GM12878 (cell line): ENCODE results near the gene PRDM1. TPM values are rescaled to one million over a fixed set of nuclear protein-coding genes. Genes with fewer than 3 reads are reported as not detected.

Experiments used
- ATAC-seq: fragments of 200-7000 bp; cut with Tn5 transposase; 3 replicates; pipeline ENCODE4 v1.9.1; 2020; ENCODE audit warnings: mild to moderate bottlenecking, moderate library complexity
- BruUV-seq: library from RNA; stranded (reverse); fragments of 400-500 nt; replicated peaks from 2 replicates; lab custom pipeline; 2021; lab: Mats Ljungman, UMichigan
- CTCF ChIA-PET: fragments of 300-600 bp; sonication (Branson Sonifier 250); formaldehyde crosslinking; extraction: SDS; loops from one replicate; lab custom pipeline; 2021; ENCODE audit warnings: inconsistent platforms; lab: Yijun Ruan, JAX
- POLR2A ChIA-PET: fragments of 350-600 bp; formaldehyde crosslinking; extraction: SDS; loops from one replicate; lab custom pipeline; 2021; ENCODE audit warnings: inconsistent platforms; lab: Charles Lee
- RAD21 ChIA-PET: fragments of 300-600 bp; sonication (Branson Sonifier 250); formaldehyde crosslinking; loops from one replicate; lab custom pipeline; 2023; ENCODE audit warnings: antibody characterized with exemption; ENCODE audit not compliant: unreplicated experiment; lab: Charles Lee
- SMC1A ChIA-PET: fragments of 300-600 bp; sonication (Branson Sonifier 250); formaldehyde crosslinking; loops from one replicate; lab custom pipeline; 2023; ENCODE audit not compliant: unreplicated experiment, uncharacterized antibody; lab: Charles Lee
- DNase-seq: peaks from one replicate; pipeline ENCODE4 v3.0.0-alpha.2; 2011; ENCODE audit warnings: low read depth, low spot score
- FAIRE-seq: peaks from 3 replicates; lab custom pipeline; 2011; peaks lifted over from hg19 to GRCh38; lab: Jason Lieb, UNC
- H2AFZ ChIP-seq: 2 replicates; pipeline ENCODE4 v1.6.0; 2011; ENCODE audit warnings: low read depth, low read length, control low read depth; ENCODE audit not compliant: control insufficient read depth
- H3K27ac ChIP-seq: 2 replicates; pipeline ENCODE4 v1.5.1; 2011; ENCODE audit warnings: control low read depth; ENCODE audit not compliant: control insufficient read depth, insufficient read depth
- H3K27me3 ChIP-seq, 2 experiments: replicated peaks in 1 of 2; 2 replicates each; pipeline versions ENCODE4 v1.6.0 to v1.6.1; 2011; ENCODE audit warnings: low read length in 1 of 2; ENCODE audit not compliant: control insufficient read depth in 2 of 2, insufficient read depth in 2 of 2
- H3K36me3 ChIP-seq, 2 experiments: 2 replicates each; pipeline ENCODE4 v1.5.1; 2011; ENCODE audit warnings: low read length in 1 of 2; ENCODE audit not compliant: control insufficient read depth in 2 of 2, insufficient read depth in 2 of 2
- H3K4me1 ChIP-seq: 2 replicates; pipeline ENCODE4 v1.6.1; 2011; ENCODE audit warnings: mild to moderate bottlenecking, low read length, moderate library complexity, mixed read lengths; ENCODE audit not compliant: control insufficient read depth, insufficient read depth
- H3K4me2 ChIP-seq: 2 replicates; pipeline ENCODE4 v1.6.0; 2011; ENCODE audit warnings: control low read depth; ENCODE audit not compliant: control insufficient read depth, insufficient read depth
- H3K4me3 ChIP-seq: fragments of 200-600 bp; sonication (generic); 2 replicates; pipeline ENCODE4 v1.5.1; 2016
- H3K79me2 ChIP-seq: 2 replicates; pipeline ENCODE4 v1.6.0; 2011; ENCODE audit warnings: low read length; ENCODE audit not compliant: control insufficient read depth, insufficient read depth
- H3K9ac ChIP-seq: 2 replicates; pipeline ENCODE4 v1.8.0; 2011; ENCODE audit warnings: low read length, control low read depth, mixed read lengths; ENCODE audit not compliant: control insufficient read depth, insufficient read depth
- H3K9me3 ChIP-seq: replicated peaks from 3 replicates; pipeline ENCODE4 v1.5.1; 2011; ENCODE audit warnings: mild to moderate bottlenecking, low read length; ENCODE audit not compliant: control insufficient read depth, insufficient read depth
- H4K20me1 ChIP-seq: 2 replicates; pipeline ENCODE4 v1.6.0; 2011; ENCODE audit not compliant: control insufficient read depth, insufficient read depth
- NR2F1 ChIP-seq: fragments of 450-650 bp; conservative IDR thresholded peaks from 2 replicates; pipeline ENCODE4 v1.6.1; 2017; ENCODE audit warnings: mild to moderate bottlenecking
- PAX5 ChIP-seq: IDR thresholded peaks from 2 replicates; pipeline ENCODE4 v1.6.1; 2011; ENCODE audit warnings: low read depth, low read length, borderline replicate concordance
- WGBS: methylation state at CpG from one replicate; pipeline ENCODE4 v1.1.6; 2016; ENCODE audit warnings: low lambda C conversion rate; ENCODE audit not compliant: insufficient replicate concordance, insufficient coverage; ENCODE audit errors: missing lambda C conversion rate; 5-methylcytosine and 5-hydroxymethylcytosine counted together
- in situ Hi-C: fragments of 300-500 bp; cut with MboI; formaldehyde crosslinking; loops from 9 replicates; pipeline ENCODE4 v1.14.3; 2018; ENCODE audit warnings: mixed read lengths
- intact Hi-C: fragments of 100-400 bp; cut with micrococcal nuclease; formaldehyde crosslinking; loops from one replicate; pipeline ENCODE4 v1.14.2; 2022; ENCODE audit not compliant: unreplicated experiment
- polyA plus RNA-seq, 11 experiments: library from polyadenylated mRNA; depleted of rRNA in 4 of 11; unstranded in 6 of 11; stranded (reverse) in 5 of 11; fragments of >200 nt; fragmentation: Nextera tagmentation in 4 of 11; fragmentation: Illumina TruSeq in 1 of 11; extraction: Ambion mirVana in 4 of 11; extraction: Trizol in 1 of 11; gene quantifications; 1 replicate in 1 of 11; 2 replicates in 10 of 11; pipeline versions ENCODE4 v1.2.1 to v1.2.3, GENCODE V29; 2011 to 2016; ENCODE audit warnings: inconsistent platforms in 2 of 11, missing spikeins in 2 of 11, low read depth in 1 of 11
- total RNA-seq, 4 experiments: library from RNA; depleted of rRNA in 3 of 4; stranded (reverse); fragments of >200 nt in 3 of 4; fragmentation: Illumina TruSeq in 1 of 4; extraction: Trizol in 1 of 4; gene quantifications; 2 replicates each; pipeline versions ENCODE4 v1.2.1 to v1.2.3, GENCODE V29; 2013 to 2021
- TF ChIP-seq, protein P1 (sequence below), 3 experiments: IDR thresholded peaks in 2 of 3; conservative IDR thresholded peaks in 1 of 3; 2 replicates each; pipeline ENCODE4 v1.5.1; 2011; ENCODE audit warnings: low read depth in 3 of 3, low read length in 3 of 3, mild to moderate bottlenecking in 3 of 3, control low read depth in 2 of 3, moderate library complexity in 2 of 3, inconsistent platforms in 1 of 3, mixed read lengths in 1 of 3; ENCODE audit not compliant: control insufficient read depth in 2 of 3, insufficient read depth in 1 of 3; ENCODE audit errors: extremely low read depth in 1 of 3

The PRDM1 gene
- total and polyA plus RNA-seq, 10 of the 15 experiments (the other 5 are each of a cell fraction or from before 2014, with no cell fraction given): 1.9 to 15.8 (median 4.1) TPM

GRCh38 chr6:106134087-106134770 is 48.1 kb downstream of the PRDM1 start:
- H3K9me3 ChIP-seq: no peaks in the 10 kb centered on the region
- RAD21 ChIA-PET: no interaction called here
- no peaks in the 10 kb centered on the region for H3K27me3 ChIP-seq
- H2AFZ ChIP-seq: no peak overlapping the region
- intact Hi-C loops (no loop called here), in situ Hi-C loops (no loop called here)
- TF ChIP-seq, protein P1, sequence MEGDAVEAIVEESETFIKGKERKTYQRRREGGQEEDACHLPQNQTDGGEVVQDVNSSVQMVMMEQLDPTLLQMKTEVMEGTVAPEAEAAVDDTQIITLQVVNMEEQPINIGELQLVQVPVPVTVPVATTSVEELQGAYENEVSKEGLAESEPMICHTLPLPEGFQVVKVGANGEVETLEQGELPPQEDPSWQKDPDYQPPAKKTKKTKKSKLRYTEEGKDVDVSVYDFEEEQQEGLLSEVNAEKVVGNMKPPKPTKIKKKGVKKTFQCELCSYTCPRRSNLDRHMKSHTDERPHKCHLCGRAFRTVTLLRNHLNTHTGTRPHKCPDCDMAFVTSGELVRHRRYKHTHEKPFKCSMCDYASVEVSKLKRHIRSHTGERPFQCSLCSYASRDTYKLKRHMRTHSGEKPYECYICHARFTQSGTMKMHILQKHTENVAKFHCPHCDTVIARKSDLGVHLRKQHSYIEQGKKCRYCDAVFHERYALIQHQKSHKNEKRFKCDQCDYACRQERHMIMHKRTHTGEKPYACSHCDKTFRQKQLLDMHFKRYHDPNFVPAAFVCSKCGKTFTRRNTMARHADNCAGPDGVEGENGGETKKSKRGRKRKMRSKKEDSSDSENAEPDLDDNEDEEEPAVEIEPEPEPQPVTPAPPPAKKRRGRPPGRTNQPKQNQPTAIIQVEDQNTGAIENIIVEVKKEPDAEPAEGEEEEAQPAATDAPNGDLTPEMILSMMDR (IDR thresholded peaks at IDR 0.05 in 2 of 3, conservative IDR thresholded peaks at IDR 0.05 in 1 of 3; ENCODE audit: control insufficient read depth in 2 of 3, extremely low read depth in 1 of 3, insufficient read depth in 1 of 3, low read depth in 3 of 3, low read length in 3 of 3): no peak
- peaks cover 17% of the 10 kb centered on the region for H3K4me1 ChIP-seq
- ATAC-seq (no peak), FAIRE-seq (peak; percentile 23), DNase-seq (no peak)
- BruUV-seq: no TSS peak
- no peak overlapping the region for H3K4me2 ChIP-seq
- 86% methylated on average over 17 of the region's 17 CpGs for WGBS
- H3K9ac ChIP-seq: no peak overlapping the region
- no peaks in the 10 kb centered on the region for H3K79me2 ChIP-seq
- no peaks in the 10 kb centered on the region for H4K20me1 ChIP-seq
- CTCF ChIA-PET: no interaction called here
- POLR2A ChIA-PET: interaction anchor here (0.9 kb wide), 1 partner anchor 48 kb away, joined by 3 read pairs; no protein-coding TSS in a partner anchor
- no peak overlapping the region for H3K4me3 ChIP-seq
- H3K36me3 ChIP-seq: no peaks in the 10 kb centered on the region
- SMC1A ChIA-PET: interaction anchor here (0.8 kb wide), 1 partner anchor 35 kb away, joined by 3 read pairs; no protein-coding TSS in a partner anchor
- no peak overlapping the region for H3K27ac ChIP-seq

GRCh38 chr6:106134906-106135634 is 48.9 kb downstream of the PRDM1 start:
- Histone ChIP-seq H3K9me3 (no peaks in the 10 kb centered on the region), H4K20me1 (no peaks in the 10 kb centered on the region), H2AFZ (no peak overlapping the region), H3K9ac (no peak overlapping the region), H3K4me3 (no peak overlapping the region), H3K4me1 (peaks cover 13% of the 10 kb centered on the region), H3K27ac (no peak overlapping the region)
- no peak for TF ChIP-seq PAX5
- TF ChIP-seq NR2F1: peak; percentile 49
- TF ChIP-seq, all 136 proteins: peak for 1
- ChIA-PET POLR2A (no interaction called here), SMC1A (no interaction called here), RAD21 (no interaction called here), CTCF (no interaction called here)
- Histone ChIP-seq H3K36me3 (no peaks in the 10 kb centered on the region), H3K27me3 (no peaks in the 10 kb centered on the region), H3K79me2 (no peaks in the 10 kb centered on the region), H3K4me2 (no peak overlapping the region)
- 90% methylated on average over 18 of the region's 18 CpGs for WGBS
- ATAC-seq: no peak
- BruUV-seq: no TSS peak
- no peak for DNase-seq
- intact Hi-C loops (no loop called here), in situ Hi-C loops (no loop called here)
- FAIRE-seq: no peak
